ENCODE results near the gene SCIMP.
A peak's percentile ranks its signal among the peaks of the same experiment; 100 is the strongest.
"Not testable (repeated sequence)": the region's sequence is repeated elsewhere in the genome, so short reads cannot be mapped to it uniquely, and the experiment has no call there.

The SCIMP gene

DNA sequence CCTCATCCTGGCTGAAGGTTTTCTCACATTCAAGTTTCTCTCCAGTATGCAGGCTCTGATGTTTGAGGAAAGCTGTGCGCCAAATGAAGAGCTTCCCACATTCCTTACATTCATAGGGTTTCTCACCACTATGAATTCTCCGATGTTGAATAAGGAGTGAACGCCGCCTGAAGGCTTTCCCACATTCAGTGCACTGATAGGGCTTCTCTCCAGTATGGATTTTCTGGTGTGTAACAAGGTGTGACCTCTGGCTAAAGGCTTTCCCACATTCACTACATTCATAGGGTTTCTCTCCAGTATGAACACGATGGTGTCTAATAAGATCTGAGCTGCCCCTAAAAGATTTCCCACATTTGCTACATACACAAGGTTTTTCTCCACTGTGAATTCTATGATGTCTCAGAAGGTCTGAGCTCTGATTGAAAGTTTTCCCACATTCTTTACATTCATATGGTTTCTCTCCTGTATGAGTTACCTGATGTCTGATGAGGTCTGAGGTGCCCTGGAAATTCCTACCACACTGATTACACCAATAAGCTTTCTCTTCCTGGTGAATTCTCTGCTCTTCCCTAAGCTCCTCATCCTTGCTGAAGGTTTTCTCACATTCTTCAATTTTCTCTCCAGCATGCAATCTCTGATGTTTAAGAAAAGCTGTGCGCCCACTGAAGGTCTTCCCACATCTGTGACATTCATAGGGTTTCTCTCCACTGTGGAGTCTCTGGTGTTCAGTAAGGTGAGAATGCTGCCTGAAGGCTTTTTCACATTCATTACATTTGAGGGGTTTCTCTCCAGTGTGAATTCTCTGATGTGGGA lies 51.9 kb downstream of the SCIMP start:
- DNase-seq (ENCODE audit: low read depth) = no peak
- TF ChIP-seq, protein P1, sequence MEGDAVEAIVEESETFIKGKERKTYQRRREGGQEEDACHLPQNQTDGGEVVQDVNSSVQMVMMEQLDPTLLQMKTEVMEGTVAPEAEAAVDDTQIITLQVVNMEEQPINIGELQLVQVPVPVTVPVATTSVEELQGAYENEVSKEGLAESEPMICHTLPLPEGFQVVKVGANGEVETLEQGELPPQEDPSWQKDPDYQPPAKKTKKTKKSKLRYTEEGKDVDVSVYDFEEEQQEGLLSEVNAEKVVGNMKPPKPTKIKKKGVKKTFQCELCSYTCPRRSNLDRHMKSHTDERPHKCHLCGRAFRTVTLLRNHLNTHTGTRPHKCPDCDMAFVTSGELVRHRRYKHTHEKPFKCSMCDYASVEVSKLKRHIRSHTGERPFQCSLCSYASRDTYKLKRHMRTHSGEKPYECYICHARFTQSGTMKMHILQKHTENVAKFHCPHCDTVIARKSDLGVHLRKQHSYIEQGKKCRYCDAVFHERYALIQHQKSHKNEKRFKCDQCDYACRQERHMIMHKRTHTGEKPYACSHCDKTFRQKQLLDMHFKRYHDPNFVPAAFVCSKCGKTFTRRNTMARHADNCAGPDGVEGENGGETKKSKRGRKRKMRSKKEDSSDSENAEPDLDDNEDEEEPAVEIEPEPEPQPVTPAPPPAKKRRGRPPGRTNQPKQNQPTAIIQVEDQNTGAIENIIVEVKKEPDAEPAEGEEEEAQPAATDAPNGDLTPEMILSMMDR (conservative IDR thresholded peaks at IDR 0.05; ENCODE audit: low read length) = no peak
- no peak overlapping the region for H3K4me3 ChIP-seq (ENCODE audit: low read length)

DNA sequence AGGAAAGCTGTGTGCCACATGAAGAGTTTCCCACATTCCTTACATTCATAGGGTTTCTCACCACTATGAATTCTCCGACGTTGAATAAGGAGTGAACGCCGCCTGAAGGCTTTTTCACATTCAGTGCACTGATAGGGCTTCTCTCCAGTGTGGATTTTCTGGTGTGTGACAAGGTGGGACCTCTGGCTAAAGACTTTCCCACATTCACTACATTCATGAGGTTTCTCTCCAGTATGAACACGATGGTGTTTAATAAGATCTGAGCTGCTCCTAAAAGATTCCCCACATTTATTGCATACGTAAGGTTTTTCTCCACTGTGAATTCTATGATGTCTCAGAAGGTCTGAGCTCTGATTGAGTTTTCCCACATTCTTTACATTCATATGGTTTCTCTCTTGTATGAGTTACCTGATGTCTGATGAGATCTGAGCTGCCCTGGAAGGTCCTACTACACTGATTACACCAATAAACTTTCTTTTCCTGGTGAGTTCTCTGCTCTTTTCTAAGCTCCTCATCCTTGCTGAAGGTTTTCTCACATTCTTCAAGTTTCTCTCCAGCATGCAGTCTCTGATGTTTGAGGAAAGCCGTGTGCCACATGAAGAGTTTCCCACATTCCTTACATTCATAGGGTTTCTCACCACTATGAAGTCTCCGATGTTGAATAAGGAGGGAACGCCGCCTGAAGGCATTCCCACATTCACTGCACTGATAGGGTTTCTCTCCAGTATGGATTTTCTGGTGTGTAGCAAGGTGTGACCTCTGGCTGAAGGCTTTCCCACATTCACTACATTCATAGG lies 53.0 kb downstream of the SCIMP start:
- no peak overlapping the region for H3K4me3 ChIP-seq (ENCODE audit: low read length)
- TF ChIP-seq, protein P1 (conservative IDR thresholded peaks at IDR 0.05; ENCODE audit: low read length) = no peak
- DNase-seq (ENCODE audit: low read depth) = no peak

DNA sequence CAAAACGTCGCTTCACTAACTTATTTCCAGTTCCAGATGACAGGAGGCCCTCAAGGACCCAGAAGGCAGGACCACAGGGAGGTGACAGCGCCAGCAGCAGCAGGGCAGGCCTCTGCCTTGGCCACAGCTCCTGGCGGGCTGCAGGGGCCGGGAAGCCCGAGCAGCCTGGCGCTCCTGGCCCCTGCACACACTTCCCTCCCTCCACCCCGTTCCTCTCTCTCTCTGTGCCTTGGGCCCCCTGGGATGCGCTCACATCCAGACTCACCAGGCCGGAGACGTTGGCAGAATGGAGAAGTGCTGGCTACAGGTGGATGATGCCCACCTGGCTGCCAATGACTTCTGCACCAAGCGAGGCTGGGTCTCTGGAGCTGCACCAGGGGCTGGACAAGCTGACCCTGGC lies 55.7 kb downstream of the SCIMP start:
- TF ChIP-seq, protein P1 (conservative IDR thresholded peaks at IDR 0.05; ENCODE audit: low read length) = no peak
- H3K4me3 ChIP-seq (ENCODE audit: low read length) = no peak overlapping the region
- DNase-seq (ENCODE audit: low read depth) = no peak

DNA sequence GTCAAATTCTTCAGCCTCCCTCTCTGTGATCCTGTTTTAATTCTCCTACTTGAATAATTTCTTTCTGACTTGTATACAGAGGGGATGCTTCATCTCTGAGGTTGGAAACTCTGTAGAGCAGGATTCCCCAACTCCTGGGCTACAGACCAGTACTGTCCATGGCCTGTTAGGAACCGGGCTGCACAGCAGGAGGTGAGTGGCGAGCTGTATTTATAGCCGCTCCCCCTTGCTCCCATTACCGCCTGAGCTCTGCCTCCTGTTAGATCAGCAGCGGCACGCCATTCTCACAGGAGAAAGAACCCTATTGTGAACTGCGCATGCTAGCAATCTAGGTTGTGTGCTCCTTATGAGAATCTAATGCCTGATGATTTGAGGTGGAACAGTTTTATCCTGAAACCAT lies 59.6 kb downstream of the SCIMP start:
- DNase-seq (ENCODE audit: low read depth) = not testable (repeated sequence)

DNA sequence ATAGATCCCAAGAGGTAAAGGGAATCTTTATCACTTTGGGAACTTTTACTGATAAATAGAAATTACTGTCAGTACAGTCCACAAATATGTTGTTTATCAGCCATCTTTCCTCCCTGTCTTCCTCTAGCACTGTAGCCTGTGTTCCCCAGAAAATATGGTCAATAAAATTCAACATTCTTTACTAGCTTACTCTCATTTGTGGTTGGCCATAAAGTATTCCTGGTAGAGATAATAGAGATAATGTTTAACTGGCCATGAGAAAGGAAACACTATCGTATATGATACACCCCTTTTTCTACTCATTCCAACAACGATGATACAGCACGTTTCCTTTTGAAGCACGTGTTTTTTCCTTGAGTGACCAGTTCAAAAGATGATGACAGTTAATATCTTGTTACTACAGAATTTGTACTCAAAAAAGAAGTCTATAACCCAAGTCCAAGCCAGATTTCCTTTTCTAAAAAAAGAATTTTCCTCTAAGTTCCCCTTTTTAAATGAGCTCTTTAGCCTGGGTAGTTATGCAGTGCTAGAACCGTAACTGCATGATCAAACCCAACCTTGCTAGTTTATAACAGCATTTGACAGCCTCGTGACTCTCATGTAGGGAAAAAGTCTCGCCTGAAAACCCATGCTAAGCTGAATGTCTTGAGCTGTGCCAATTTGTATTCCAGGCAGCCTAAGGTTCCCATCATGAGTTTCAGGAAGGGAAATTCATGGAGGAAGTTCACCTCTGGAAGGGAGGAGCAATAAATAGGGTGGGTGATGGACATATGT lies 68.7 kb downstream of the SCIMP start:
- peak; percentile 50 for DNase-seq (ENCODE audit: low read depth)
- not testable (repeated sequence) for H3K4me3 ChIP-seq (ENCODE audit: low read length)

More for the DNA sequence above, 59.6 kb downstream of the SCIMP start:
- not testable (repeated sequence) for H3K4me3 ChIP-seq (ENCODE audit: low read length)

DNA sequence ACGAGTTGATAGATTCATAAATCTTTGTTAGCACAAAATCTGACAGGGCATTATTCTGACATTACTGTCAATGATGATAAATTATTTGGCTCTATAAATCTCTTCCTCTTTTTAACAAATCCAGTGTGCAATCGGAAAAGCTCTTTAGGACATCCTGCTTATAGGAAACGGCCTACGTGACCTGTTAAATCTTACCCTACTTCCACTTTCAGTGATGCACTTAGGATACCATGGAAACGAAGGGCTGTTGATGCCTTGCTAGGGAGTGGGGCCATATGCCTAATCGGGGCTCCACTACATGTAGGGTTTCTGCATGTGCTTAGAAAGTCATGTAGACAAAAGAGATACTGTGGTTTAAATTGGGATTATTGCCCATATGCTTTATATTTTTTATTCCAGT lies 70.2 kb downstream of the SCIMP start:
- no peak overlapping the region for H3K4me3 ChIP-seq (ENCODE audit: low read length)
- TF ChIP-seq, protein P1 (conservative IDR thresholded peaks at IDR 0.05; ENCODE audit: low read length) = no peak
- no peak for DNase-seq (ENCODE audit: low read depth)

DNA sequence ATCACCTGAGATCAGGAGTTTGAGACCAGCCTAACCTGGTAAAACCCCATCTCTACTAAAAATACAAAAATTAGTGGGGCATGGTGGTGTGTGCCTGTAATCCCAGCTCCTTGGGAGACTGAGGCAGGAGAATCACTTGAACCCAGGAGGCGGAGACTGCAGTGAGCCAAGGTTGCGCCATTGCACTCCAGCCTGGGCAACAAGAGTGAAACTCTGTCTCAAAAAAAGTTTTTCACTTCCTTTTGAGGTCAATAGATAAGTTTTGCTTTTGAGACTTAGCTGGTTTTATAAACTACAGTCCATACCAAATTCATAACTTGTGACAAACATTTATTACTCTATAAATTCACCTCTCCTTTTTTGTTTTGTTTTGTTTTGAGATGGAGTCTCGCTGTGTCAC lies 72.9 kb downstream of the SCIMP start:
- not testable (repeated sequence) for DNase-seq (ENCODE audit: low read depth); H3K4me3 ChIP-seq (ENCODE audit: low read length)

DNA sequence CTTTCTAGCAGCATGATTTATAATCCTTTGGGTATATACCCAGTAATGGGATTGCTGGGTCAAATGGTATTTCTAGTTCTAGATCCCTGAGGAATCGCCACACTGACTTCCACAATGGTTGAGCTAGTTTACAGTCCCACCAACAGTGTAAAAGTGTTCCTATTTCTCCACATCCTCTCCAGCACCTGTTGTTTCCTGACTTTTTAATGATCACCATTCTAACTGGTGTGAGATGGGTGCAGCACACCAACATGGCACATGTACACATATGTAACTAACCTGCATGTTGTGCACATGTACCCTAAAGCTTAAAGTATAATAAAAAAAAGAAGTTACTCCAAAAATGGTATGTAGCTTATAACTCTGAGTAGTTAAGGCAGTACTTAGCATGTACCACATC lies 74.0 kb downstream of the SCIMP start:
- DNase-seq (ENCODE audit: low read depth); H3K4me3 ChIP-seq (ENCODE audit: low read length): not testable (repeated sequence)
